NCI-H2107 treated with DMSO at 0.1 percent for 48 hours (cell line): ENCODE measurements around the gene PLXDC2.
"Not testable (repeated sequence)": the region's sequence is repeated elsewhere in the genome, so short reads cannot be mapped to it uniquely, and the experiment has no call there.

Experiments
- DNase-seq: peaks from one replicate; lab custom pipeline; 2025; ENCODE audit not compliant: unreplicated experiment; lab: John Stamatoyannopoulos, UW

Gene PLXDC2

DNA sequence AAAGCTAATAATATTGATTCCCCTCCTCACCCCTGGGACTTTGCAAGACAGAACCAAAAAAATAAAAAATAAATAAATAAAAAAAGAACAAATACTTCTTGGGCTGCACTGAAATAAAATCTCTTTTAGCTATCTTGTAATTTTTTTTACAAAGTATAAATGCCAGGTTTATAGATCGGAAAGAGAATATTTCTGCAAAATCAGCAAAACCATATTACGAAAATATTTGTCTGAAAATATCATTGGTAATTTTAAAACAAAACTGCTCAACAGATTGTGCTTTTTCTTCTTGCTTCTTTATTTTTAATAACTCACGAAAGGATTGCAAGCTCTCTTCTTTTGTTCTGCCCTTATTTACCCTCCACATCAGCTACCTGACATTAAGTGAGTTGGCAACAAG, 213.3 kb downstream of the PLXDC2 start:
- DNase-seq = no peak

DNA sequence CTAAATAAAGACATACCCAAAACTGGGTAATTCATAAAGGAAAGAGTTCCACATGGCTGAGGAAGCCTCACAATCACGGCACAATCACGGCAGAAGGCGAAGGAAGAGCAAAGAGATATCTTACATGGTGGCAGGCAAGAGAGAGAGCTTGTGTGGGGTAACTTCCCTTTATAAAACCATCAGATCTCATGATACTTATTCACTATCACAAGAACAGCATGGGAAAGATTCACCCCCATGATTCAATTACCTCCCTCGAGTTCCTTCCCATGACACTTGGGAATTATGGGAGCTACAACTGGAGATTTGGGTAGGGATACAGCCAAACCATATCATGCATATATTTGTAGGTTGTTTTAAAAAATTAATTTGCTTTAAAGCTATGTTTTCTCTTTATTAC, 217.2 kb downstream of the PLXDC2 start:
- no peak for DNase-seq

DNA sequence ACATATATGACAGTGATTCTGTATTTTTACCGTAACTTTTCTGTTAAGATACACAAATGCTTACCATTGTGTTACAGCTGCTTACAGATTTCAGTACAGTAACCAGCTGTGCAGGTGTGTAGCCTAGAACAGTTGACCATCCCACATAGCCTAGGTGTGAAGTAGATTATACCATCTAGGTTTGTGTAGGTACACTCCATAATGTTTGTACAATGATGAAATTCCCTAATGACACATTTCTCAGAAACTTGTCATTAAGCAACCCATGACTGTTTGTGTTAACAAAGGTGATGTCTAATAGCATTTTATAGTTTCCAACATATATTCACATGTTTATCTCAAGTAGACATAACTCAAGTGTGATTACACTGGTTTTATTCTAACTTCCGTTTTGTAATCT, 218.5 kb downstream of the PLXDC2 start:
- DNase-seq = no peak

- DNase-seq = no peak
Observed at GRCh38 chr10:20040012-20040411, 223.8 kb downstream of the PLXDC2 start.

DNA sequence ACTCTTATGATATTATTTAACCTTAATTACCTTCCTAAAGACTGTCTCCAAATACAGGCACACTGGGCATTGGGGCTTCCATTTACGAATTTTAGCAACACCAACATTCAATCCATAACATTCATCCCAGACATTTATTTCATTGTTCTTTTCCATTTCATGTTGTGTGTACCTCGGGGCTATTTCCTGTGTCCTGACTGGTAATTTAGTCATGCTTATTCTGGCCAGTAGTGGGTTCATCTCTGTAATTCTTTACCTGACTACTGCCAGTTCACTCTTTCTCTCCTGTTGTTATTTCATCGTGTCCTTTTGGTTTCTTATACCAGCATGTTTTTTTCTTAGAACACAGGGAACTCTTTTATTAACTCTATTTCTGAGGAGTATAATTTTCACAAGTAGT, 225.7 kb downstream of the PLXDC2 start:
- no peak for DNase-seq

DNA sequence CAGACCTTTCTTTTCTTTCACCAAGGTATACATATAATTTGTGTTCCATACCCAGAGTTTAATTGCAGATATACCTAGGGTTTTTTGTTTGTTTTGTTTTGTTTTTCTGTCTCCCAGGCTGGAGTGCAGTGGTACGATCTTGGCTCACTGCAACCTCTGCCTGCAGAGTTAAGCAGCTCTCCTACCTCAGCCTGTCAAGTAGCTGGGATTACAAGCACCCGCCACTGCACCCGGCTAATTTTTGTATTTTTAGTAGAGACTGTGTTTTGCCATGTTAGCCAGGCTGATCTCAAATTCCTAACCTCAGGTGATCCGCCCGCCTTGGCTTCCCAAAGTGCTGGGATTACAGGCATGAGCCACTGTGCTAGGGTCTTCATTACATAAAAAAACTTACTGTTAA, 228.9 kb downstream of the PLXDC2 start:
- DNase-seq = not testable (repeated sequence)

DNA sequence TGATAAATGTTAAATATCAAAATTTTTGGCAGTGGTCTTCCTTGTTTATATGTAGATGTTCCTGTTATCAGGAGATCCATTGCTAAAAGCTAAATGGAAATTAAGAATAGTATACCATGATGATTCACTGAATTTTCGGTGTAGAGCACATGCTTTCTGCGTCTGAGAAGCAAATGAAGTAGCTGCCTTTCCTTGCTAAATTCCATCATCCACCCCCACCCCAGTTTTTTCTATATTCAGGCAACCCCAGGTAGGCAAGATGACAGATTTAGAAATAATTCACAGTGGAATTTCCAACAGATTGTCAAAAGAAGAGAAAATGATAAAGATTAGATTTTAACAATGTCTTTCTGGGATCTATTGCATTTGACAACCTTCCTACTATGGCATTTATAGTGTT, 231.9 kb downstream of the PLXDC2 start:
- no peak for DNase-seq

DNA sequence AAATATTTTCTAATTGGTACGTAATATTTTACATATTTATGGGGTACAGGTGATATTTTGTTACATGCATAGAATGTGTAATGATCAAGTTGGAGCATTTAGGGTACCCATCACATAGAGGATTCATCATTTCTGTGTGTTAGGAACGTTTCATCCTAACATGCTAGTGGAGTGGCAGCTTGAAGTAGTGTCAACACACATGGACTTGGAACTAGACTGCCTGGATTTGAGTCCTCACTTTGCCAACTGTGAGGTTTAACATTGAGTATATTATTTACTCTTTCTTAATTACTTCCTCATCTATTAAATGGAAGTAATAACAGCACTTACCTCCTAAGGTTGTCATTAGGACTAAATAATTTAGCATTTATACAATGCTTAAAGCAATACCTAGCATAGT, 241.9 kb downstream of the PLXDC2 start:
- no peak for DNase-seq

- no peak for DNase-seq
Observed at GRCh38 chr10:20059084-20059835, 243.0 kb downstream of the PLXDC2 start.

- no peak for DNase-seq
Observed at GRCh38 chr10:20065814-20066213, 249.6 kb downstream of the PLXDC2 start.

DNA sequence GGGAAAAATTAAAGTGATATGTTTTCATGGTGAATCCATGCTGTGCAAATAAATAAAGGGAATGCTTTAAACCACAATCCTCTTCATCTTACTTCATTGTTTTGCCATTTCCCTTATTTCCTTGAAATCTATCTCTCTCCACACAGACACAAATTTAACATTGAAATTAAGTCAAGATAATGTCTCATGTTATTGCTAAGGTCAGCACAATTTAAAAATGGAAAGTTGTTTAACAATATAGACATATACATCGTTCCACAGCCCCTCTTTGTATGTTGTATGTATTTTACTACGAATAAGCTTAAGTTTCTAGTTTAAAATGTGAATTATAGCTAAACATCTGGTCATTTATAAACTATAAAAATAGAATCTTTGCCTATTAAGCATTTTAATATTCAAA, 256.9 kb downstream of the PLXDC2 start:
- DNase-seq = no peak

GRCh38 chr10:20075713-20076112, 259.5 kb downstream of the PLXDC2 start:
- DNase-seq = no peak

GRCh38 chr10:20084451-20084850, 268.2 kb downstream of the PLXDC2 start:
- DNase-seq = no peak

GRCh38 chr10:20085115-20085514, 268.9 kb downstream of the PLXDC2 start:
- no peak for DNase-seq

GRCh38 chr10:20087353-20087752, 271.1 kb downstream of the PLXDC2 start:
- no peak for DNase-seq

DNA sequence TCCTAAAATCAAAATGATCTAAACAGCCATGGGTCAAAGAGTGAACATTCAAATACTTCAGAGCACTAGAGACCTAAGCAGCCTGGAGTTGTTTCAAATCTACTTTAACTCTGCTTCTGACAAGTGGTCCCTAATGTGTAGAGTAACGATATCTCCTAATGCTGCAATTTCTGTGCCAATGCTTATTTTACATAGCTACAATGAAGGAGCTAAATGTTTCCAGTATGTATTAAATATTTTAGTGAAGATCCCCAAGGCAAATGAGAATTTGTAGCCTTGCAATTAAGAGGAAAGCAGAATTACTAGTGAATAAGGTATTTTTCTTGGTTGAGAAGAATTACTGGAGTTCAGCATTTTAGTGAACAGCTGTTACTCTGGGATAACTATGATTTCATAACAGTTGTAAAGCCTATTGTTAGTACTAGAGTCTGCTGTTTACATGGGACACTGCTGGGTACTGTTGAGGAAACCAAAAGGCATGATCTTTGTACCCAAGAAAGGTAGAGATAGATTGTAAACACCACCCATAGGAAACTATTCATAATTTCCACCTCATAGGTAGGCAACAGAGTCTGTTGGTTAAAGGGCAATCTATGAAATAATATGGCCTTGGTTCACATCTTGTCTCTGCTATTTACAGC, 271.9 kb downstream of the PLXDC2 start:
- no peak for DNase-seq

GRCh38 chr10:20089879-20090278, 273.6 kb downstream of the PLXDC2 start:
- no peak for DNase-seq

GRCh38 chr10:20090831-20091230, 274.6 kb downstream of the PLXDC2 start:
- no peak for DNase-seq

GRCh38 chr10:20091698-20092097, 275.5 kb downstream of the PLXDC2 start:
- no peak for DNase-seq

GRCh38 chr10:20093600-20093999, 277.4 kb downstream of the PLXDC2 start:
- DNase-seq = no peak

GRCh38 chr10:20094226-20094976, 278.2 kb downstream of the PLXDC2 start:
- no peak for DNase-seq

DNA sequence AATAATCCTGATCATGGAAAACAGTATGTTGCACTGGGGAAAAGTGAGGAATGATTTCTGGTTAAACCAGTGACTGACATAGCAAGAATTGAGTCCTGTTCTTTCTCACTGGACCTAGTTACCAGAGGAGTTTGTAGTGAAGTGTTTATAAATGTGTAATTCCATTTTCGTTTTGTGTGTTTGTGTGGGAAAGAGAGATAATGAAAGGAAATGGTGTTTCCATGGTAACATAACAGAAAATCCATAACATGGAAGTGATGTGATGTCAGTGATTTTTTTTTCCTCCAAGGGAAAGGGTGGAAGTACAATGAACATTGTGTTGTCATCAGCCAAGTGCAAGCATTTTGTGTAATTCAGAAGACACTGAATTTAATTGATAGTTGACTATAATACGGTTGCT, 283.9 kb downstream of the PLXDC2 start:
- DNase-seq = no peak
